ENCODE data around the gene ZNF722. TPM values are rescaled to one million over a fixed set of nuclear protein-coding genes. Genes with fewer than 3 reads are reported as not detected.
"Not testable (repeated sequence)": the region's sequence is repeated elsewhere in the genome, so short reads cannot be mapped to it uniquely, and the experiment has no call there.

The ZNF722 gene
- not detected for polyA plus RNA-seq

DNA sequence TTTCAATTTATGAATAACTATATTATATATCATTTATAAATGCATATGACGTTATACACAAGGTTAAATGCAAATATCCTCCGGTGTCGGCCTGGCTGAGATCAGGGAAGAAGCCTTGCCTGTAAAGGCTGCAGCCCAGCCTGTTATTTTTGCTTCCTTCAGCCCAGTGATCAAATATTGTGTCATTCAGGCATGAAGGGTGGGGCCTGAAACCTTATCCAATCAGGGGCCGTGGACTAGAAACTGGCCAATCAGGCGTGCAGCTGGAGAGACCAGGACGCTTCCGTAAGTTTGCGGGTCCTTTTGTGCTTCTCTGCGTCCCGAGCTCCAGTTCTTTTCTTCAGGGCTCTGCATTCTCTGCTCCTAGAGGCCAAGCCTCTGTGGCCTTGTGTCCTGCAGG lies at the start of gene ZNF722:
ZNF722 (plus strand) TSS at position 301 of the 400 bp plus-strand sequence. CDS start 113 bp downstream, outside the sequence.
- H3K36me3 Mint-ChIP-seq = no peaks in the 10 kb centered on the region
- no peak within 1 kb of the TSS for H3K4me3 Mint-ChIP-seq
- no peaks in the 10 kb centered on the region for H3K27me3 Mint-ChIP-seq
- H3K4me1 Mint-ChIP-seq = no peaks in the 10 kb centered on the region
- H3K27ac Mint-ChIP-seq = no peak within 1 kb of the TSS
- H3K9me3 Mint-ChIP-seq = peaks cover 3 to 11% (median 9%) of the 10 kb centered on the region in 3 donors

DNA sequence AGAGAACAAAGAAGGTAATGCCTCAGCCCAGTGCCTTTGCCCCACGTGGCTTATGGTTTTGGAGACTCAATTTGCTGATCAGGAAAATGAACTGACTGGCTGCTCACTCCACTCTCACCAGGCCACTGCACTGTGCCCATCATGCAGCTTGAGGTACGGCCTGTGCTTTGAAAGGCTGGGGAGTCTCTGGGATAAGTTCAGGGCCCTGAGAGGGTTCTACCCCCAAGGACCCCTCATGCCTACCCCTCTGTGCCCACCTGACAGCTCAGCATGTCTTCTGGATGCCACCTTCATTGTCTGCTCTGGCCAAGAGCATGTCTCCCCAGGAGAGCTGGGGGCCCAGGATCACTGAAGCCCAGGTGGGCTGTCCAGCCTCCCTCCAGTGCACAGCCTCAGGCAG lies 45.5 kb upstream of the ZNF722 start:
- H3K36me3 Mint-ChIP-seq = peaks cover 2% of the 10 kb centered on the region
- H3K9me3 Mint-ChIP-seq = peaks cover 6 to 20% (median 15%) of the 10 kb centered on the region in 3 donors
- peaks cover 0 to 1% (median 0%) of the 10 kb centered on the region in 3 donors for H3K4me1 Mint-ChIP-seq
- H3K27ac Mint-ChIP-seq = no peak overlapping the region
- H3K4me3 Mint-ChIP-seq = no peak overlapping the region
- no peaks in the 10 kb centered on the region for H3K27me3 Mint-ChIP-seq

DNA sequence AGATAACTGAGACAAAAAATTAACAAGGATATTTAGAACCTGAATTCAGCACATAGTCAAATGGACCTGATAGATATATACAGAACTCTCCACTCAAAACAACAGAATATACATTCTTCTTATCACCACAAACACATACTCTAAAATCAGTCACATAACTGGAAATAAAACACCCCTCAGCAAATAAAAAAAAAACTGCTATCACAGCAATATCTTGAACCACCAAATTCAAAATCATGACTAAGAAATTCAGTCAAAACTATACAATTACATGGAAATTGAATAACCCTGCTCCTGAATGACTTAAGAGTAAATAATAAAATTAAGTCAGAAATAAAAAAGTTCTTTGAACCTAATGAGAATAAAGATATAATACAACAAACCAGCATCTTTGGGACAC lies 30.0 kb upstream of the ZNF722 start:
- Mint-ChIP-seq H3K27ac (no peak overlapping the region), H3K36me3 (no peaks in the 10 kb centered on the region), H3K4me1 (no peaks in the 10 kb centered on the region), H3K4me3 (no peak overlapping the region), H3K27me3 (no peaks in the 10 kb centered on the region), H3K9me3 (peaks cover 3 to 8% (median 7%) of the 10 kb centered on the region in 3 donors)

DNA sequence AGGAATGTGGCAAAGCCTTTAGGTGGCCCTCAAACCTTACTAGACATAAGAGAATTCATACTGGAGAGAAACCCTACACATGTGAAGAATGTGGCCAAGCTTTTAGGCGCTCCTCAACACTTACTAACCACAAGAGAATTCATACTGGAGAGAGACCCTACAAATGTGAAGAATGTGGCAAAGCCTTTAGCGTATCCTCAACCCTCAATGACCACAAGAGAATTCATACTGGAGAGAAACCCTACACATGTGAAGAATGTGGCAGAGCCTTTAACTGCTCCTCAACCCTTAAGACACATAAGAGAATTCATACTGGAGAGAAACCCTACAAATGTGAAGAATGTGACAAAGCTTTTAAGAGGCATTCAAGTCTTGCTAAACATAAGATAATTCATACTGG lies 16.8 kb downstream of the ZNF722 start:
- H3K36me3 Mint-ChIP-seq, H3K27me3 Mint-ChIP-seq, H3K4me1 Mint-ChIP-seq, H3K27ac Mint-ChIP-seq: not testable (repeated sequence)
- Mint-ChIP-seq H3K9me3 (peaks cover 6 to 43% (median 26%) of the 10 kb centered on the region in 3 donors), H3K4me3 (peak overlapping the region in 1 of 4 donors; percentile 30)

DNA sequence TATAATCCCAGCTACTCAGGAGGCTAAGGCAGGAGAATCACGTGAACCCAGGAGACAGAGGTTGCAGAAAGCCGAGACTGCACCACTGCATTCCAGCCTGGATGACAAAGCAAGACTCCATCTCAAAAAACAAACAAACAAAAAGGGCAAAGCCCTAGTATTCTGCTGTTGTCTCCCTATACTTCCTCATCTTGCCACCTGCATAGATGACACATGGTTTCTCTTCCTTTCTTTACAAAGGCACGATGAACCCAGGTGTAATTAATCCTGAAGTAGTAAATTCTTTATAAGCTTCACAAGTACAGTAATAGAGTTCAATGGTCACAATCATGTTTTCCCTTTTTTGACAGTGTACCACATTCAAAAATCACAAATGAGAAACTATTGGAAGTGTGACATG lies 36.7 kb downstream of the ZNF722 start:
- Mint-ChIP-seq H3K27ac (no peak overlapping the region), H3K27me3 (no peaks in the 10 kb centered on the region), H3K9me3 (peaks cover 9 to 45% (median 18%) of the 10 kb centered on the region in 3 donors), H3K36me3 (peaks cover 1% of the 10 kb centered on the region), H3K4me3 (no peak overlapping the region), H3K4me1 (peaks cover 0 to 2% (median 0%) of the 10 kb centered on the region in 3 donors)

DNA sequence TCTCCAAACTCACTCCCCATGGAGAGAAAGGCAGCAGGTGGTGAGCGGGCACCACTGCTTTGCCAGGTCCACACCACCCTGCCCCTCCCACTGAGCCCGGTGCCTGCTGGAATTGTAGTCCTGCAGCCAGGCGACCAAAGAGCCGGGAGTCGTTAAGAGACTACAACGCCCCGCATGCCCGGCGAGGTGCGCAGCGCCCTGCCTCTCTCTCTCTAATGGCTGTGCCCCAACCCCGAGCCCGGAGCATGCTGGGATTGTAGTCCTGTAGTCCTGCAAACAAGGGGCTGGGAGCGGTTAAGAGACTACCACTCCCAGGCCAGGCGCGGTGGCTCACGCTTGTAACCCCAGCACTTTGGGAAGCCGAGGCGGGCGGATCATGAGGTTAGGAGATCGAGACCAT lies 38.4 kb downstream of the ZNF722 start:
- no peak overlapping the region for H3K4me3 Mint-ChIP-seq
- H3K27ac Mint-ChIP-seq = no peak overlapping the region
- no peaks in the 10 kb centered on the region for H3K27me3 Mint-ChIP-seq
- H3K9me3 Mint-ChIP-seq = peaks cover 9 to 38% (median 11%) of the 10 kb centered on the region in 3 donors
- peaks cover 3% of the 10 kb centered on the region for H3K36me3 Mint-ChIP-seq
- H3K4me1 Mint-ChIP-seq = peaks cover 0 to 2% (median 0%) of the 10 kb centered on the region in 3 donors

DNA sequence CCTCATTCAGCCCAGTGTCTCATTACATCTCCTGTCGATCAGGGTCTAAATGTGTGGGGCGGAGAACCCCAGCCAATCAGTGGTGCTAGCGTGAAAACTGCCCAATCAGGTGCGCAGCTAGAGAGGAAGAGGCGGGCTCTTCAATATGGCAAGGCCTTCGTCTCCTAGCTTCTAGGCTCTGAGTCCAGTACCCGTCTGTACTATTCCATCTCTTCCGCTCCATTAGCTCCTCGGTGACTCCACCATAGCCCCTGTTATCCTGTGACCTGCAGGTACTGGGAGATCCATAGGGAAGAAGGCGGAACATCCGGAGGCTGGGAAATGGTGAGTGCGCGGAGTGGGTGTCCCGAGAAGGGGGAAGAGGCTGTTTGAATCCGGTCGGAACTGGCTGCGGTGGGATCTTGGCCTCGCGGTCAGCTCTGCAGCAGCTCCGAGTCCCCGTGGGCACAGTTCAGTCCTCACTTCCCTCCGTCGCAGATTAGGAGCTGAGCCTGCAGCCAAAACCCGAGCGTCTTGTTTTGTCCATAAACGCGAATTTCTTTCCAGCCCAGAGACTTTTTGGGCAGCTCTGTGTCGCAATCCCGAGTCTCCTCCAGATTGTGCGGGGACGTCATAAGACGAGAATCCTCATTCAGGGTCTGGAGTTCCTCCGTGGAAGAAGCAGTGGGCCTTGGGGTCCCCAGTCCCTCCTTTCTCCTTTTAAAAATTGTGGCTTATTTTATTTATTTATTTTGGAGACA lies 46.8 kb downstream of the ZNF722 start, which contains the start of gene ZNF727:
ZNF727 (plus strand) TSS at position 134 of the 740 bp plus-strand sequence; CDS start at position 322, 188 bp downstream.
- H3K9me3 Mint-ChIP-seq = peaks cover 7 to 12% (median 7%) of the 10 kb centered on the region in 3 donors
- H3K27me3 Mint-ChIP-seq = no peaks in the 10 kb centered on the region
- H3K27ac Mint-ChIP-seq = peak within 1 kb of the TSS in 1 of 3 donors; percentile 57
- peaks cover 0 to 2% (median 0%) of the 10 kb centered on the region in 3 donors for H3K4me1 Mint-ChIP-seq
- peak within 1 kb of the TSS in 3 of 4 donors; percentile 37 to 65 (median 57) for H3K4me3 Mint-ChIP-seq
- H3K36me3 Mint-ChIP-seq = peaks cover 2% of the 10 kb centered on the region

DNA sequence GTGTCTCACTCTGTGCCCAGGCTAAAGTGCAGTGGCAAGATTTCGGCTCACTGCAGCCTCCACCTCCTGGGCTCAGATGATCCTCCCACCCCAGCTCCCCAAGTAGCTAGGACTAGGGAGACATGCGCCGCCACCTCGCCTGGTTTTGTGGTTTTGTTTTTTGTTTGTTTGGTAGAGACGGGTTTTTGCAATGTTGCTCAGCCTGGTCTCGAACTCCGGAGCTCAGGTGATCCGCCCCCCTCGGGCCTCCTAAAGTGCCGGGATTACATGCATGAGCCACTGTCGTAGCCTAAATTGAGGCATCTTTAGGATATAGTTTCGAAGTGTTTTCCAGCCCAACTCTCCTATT lies 47.4 kb downstream of the ZNF722 start:
- H3K27ac Mint-ChIP-seq = no peak overlapping the region
- H3K27me3 Mint-ChIP-seq = no peaks in the 10 kb centered on the region
- peaks cover 0 to 2% (median 0%) of the 10 kb centered on the region in 3 donors for H3K4me1 Mint-ChIP-seq
- H3K4me3 Mint-ChIP-seq = peak overlapping the region in 3 of 4 donors; percentile 18 to 37 (median 32)
- peaks cover 2% of the 10 kb centered on the region for H3K36me3 Mint-ChIP-seq
- peaks cover 7 to 12% (median 7%) of the 10 kb centered on the region in 3 donors for H3K9me3 Mint-ChIP-seq

Other genes starting within 250 kb of the ZNF722 start
- not detected for gene ZNF727, start 46.6 kb downstream of the ZNF722 start, polyA plus RNA-seq
- not detected for gene ZNF735, start 208.4 kb downstream of the ZNF722 start, polyA plus RNA-seq
- not detected for gene ZNF679, start 229.6 kb downstream of the ZNF722 start, polyA plus RNA-seq

Measured in IgD-negative memory B cell (primary cell).